ENCODE results near the gene CCL22. TPM values are rescaled to one million over a fixed set of nuclear protein-coding genes. Genes with fewer than 3 reads are reported as not detected.

CCL22 gene
- total RNA-seq, 2 donors from 2014 or later, result 0.51 TPM; not detected in 1

DNA sequence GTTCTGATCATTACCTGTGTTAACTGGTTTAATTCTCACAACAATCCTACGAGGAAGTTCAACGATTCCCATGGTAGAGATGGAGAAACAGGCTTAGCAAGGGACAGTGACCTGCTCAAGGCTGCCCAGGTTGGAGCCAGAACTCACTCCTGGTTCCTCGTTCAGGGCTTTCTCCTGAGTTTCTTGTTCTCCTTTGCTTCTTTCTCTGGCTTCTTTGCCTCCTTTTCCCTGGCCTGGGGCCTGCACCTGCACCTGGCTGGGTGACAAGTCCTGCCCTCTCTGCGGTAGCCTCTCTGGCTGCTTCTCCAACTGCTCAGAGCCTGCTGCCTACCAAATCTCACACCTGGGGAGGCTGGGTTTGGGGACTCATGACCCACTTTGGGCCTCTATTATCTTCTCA, 2.8 kb downstream of the CCL22 start:
- intact Hi-C loops (cut with DNase I), result no loop called here
- TF ChIP-seq POLR2AphosphoS5 (IDR thresholded peaks at IDR 0.05) (no peak), POLR2A (IDR thresholded peaks at IDR 0.05) (no peak)
- TF ChIP-seq, protein P1, sequence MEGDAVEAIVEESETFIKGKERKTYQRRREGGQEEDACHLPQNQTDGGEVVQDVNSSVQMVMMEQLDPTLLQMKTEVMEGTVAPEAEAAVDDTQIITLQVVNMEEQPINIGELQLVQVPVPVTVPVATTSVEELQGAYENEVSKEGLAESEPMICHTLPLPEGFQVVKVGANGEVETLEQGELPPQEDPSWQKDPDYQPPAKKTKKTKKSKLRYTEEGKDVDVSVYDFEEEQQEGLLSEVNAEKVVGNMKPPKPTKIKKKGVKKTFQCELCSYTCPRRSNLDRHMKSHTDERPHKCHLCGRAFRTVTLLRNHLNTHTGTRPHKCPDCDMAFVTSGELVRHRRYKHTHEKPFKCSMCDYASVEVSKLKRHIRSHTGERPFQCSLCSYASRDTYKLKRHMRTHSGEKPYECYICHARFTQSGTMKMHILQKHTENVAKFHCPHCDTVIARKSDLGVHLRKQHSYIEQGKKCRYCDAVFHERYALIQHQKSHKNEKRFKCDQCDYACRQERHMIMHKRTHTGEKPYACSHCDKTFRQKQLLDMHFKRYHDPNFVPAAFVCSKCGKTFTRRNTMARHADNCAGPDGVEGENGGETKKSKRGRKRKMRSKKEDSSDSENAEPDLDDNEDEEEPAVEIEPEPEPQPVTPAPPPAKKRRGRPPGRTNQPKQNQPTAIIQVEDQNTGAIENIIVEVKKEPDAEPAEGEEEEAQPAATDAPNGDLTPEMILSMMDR (IDR thresholded peaks at IDR 0.05), result no peak
- H3K27ac ChIP-seq, result peak overlapping the region in 1 of 2 donors; percentile 12
- H3K4me3 ChIP-seq, result no peak overlapping the region
- 43% methylated on average over 4 of the region's 4 CpGs for WGBS
- no peaks in the 10 kb centered on the region for H3K36me3 ChIP-seq
- no peaks in the 10 kb centered on the region for H3K4me1 ChIP-seq (replicated peaks)
- DNase-seq (ENCODE audit: low spot score), result peak; percentile 46
- no peaks in the 10 kb centered on the region for H3K27me3 ChIP-seq (replicated peaks; ENCODE audit: insufficient read depth)
- no peaks in the 10 kb centered on the region for H3K9me3 ChIP-seq

DNA sequence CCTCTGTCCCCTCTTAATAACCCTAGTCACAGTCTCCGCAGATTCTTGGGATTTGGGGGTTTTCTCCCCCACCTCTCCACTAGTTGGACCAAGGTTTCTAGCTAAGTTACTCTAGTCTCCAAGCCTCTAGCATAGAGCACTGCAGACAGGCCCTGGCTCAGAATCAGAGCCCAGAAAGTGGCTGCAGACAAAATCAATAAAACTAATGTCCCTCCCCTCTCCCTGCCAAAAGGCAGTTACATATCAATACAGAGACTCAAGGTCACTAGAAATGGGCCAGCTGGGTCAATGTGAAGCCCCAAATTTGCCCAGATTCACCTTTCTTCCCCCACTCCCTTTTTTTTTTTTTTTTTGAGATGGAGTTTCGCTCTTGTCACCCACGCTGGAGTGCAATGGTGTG, 5.6 kb downstream of the CCL22 start:
- Histone ChIP-seq H3K4me3 (no peak overlapping the region), H3K9me3 (no peaks in the 10 kb centered on the region), H3K4me1 (replicated peaks) (no peaks in the 10 kb centered on the region), H3K27me3 (replicated peaks; ENCODE audit: insufficient read depth) (no peaks in the 10 kb centered on the region), H3K36me3 (no peaks in the 10 kb centered on the region), H3K27ac (no peak overlapping the region)
- DNase-seq (ENCODE audit: low spot score), result no peak
- intact Hi-C loops (cut with DNase I), result no loop called here
- TF ChIP-seq POLR2AphosphoS5 (IDR thresholded peaks at IDR 0.05) (no peak), POLR2A (IDR thresholded peaks at IDR 0.05) (no peak)
- TF ChIP-seq, protein P1 (IDR thresholded peaks at IDR 0.05), result no peak
- 95% methylated on average over 3 of the region's 3 CpGs for WGBS

DNA sequence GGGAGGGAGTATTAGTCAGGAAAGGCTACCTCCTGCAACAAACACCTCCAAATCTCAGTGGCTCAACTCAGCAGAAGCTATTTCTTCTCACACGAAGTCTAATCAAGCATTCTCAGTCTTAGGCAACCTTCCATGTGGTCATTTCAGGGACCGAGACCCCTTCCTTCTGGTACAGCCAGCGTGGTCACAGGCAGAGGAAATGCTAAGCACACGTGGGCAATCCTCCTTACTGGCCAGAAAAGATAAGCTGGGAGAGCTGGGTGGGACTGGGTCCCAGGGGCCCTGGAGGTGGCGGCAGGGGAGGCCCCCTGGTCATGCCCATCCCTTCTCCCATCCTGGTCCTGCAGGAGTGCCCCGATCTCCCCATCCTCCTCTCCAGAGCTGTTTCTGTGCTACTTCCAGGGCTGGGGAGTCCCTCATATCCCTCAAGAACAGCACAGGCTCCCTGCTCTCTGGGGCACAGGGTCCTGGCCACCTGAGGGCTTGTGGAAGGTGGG, 8.0 kb downstream of the CCL22 start:
- H3K4me3 ChIP-seq, result no peak overlapping the region
- TF ChIP-seq, protein P1 (IDR thresholded peaks at IDR 0.05), result no peak
- TF ChIP-seq POLR2A (IDR thresholded peaks at IDR 0.05), result no peak
- no peak for TF ChIP-seq POLR2AphosphoS5 (IDR thresholded peaks at IDR 0.05)
- H3K4me1 ChIP-seq (replicated peaks), result no peaks in the 10 kb centered on the region
- no peaks in the 10 kb centered on the region for H3K27me3 ChIP-seq (replicated peaks; ENCODE audit: insufficient read depth)
- no peaks in the 10 kb centered on the region for H3K36me3 ChIP-seq
- peak overlapping the region in 1 of 2 donors; percentile 5 for H3K27ac ChIP-seq
- DNase-seq (ENCODE audit: low spot score), result no peak
- intact Hi-C loops (cut with DNase I), result no loop called here
- 85% methylated on average over 6 of the region's 6 CpGs for WGBS
- no peaks in the 10 kb centered on the region for H3K9me3 ChIP-seq

DNA sequence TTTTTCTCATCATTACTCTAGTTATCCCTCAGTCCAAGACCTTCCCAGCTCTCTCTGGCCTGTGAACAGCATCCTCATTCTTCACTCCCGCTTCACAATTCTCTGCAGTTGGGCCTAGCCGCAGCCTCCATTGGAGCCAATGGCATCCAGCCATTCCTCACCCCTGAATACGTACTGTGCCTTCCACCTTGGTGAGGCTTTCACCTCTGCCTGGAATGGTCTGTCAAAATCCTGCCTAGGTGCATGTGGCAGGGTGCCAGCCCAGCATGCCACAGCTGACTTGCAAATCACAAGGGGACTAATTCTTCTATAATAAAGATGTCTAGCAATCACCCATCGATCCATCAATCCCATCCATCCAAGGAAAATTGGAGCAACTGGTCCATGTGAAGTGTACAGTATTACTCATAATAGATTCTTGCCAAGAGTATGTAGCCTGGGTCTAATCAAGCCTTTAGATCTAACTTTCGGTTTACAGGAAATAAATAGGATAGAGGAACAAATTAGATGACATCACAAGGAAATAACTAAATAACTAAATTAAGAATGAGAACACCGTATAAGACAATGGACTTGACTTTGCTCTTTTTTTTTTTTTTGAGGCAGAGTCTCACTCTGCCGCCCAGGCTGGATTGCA, 8.7 kb downstream of the CCL22 start:
- peak; percentile 77 for TF ChIP-seq POLR2AphosphoS5 (IDR thresholded peaks at IDR 0.05)
- no peak for TF ChIP-seq POLR2A (IDR thresholded peaks at IDR 0.05)
- no peak overlapping the region for H3K4me3 ChIP-seq
- H3K36me3 ChIP-seq, result no peaks in the 10 kb centered on the region
- 37% methylated on average over 7 of the region's 7 CpGs for WGBS
- no peaks in the 10 kb centered on the region for H3K9me3 ChIP-seq
- H3K27me3 ChIP-seq (replicated peaks; ENCODE audit: insufficient read depth), result no peaks in the 10 kb centered on the region
- peak; percentile 24 for DNase-seq (ENCODE audit: low spot score)
- peak overlapping the region in 1 of 2 donors; percentile 5 for H3K27ac ChIP-seq
- peaks cover 4% of the 10 kb centered on the region for H3K4me1 ChIP-seq (replicated peaks)
- intact Hi-C loops (cut with DNase I), result no loop called here

DNA sequence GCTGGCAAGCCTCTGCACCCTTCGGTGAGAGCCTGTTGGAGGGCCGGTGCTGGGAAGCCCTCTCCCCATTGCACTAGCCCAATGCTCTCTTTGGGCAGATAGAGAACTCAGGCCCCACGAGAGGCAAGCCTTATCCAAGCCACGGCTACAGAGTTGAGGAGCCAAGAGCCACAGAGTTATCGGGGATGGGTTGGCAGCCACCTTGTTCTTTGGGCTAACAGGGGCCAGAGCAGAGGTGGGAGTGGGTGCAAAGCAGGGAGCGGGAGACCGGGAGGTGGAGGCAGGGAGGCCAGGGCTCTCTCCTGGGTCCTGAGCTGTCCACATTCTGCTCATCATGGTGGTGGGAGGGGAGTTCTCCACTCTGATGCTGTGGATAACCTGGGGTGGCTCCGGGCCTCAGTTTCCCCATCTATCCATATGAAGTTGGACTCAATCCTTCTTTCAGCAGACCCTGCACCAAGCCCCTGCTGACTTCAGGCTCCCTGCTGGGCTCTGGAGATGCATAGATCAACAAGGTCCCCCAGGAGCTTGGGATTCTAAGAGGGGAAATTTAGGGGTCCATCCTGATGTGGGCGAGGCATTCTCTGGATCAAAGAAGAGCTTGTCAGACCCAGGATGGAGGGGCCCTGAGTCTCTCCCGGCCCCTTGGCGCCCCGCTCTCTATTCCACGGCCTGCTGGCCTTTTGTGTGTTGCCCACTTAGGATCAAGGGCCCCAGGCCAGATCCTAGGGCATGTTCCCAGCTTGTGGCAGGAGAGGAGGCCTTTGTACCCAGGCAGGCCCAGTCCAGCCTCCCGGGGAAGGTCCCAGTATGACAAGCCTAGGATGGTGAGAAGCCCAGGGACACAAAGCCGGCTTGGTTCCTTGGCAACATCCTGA, 13.2 kb downstream of the CCL22 start:
- peak overlapping the region; percentile 90 for H3K27ac ChIP-seq
- 67% methylated on average over 15 of the region's 15 CpGs for WGBS
- TF ChIP-seq POLR2AphosphoS5 (IDR thresholded peaks at IDR 0.05) (no peak), POLR2A (IDR thresholded peaks at IDR 0.05) (no peak)
- TF ChIP-seq, protein P1 (IDR thresholded peaks at IDR 0.05), result no peak

More for the DNA sequence above, 13.2 kb downstream of the CCL22 start:
- Histone ChIP-seq H3K36me3 (no peaks in the 10 kb centered on the region), H3K4me1 (replicated peaks) (peaks cover 4% of the 10 kb centered on the region), H3K27me3 (replicated peaks; ENCODE audit: insufficient read depth) (no peaks in the 10 kb centered on the region), H3K9me3 (no peaks in the 10 kb centered on the region), H3K4me3 (peak overlapping the region in 1 of 2 donors; percentile 53)
- DNase-seq (ENCODE audit: low spot score), result no peak
- intact Hi-C loops (cut with DNase I), result loop anchor here (1.0 to 5.0 kb wide), 2 partner anchors 54 to 67 kb away; no protein-coding TSS in a partner anchor

Measured in prostate gland (tissue), 2 donors.